AG09319 (cell line): ENCODE measurements around the gene TBC1D22A.
"Not testable (repeated sequence)": the region's sequence is repeated elsewhere in the genome, so short reads cannot be mapped to it uniquely, and the experiment has no call there.

ENCODE experiments used
- DNase-seq: peaks from one replicate; pipeline ENCODE4 v3.0.0-alpha.2; 2010; ENCODE audit warnings: low read depth; ENCODE audit errors: extremely low read depth
- TF ChIP-seq, protein P1 (sequence below): IDR thresholded peaks from 2 replicates; pipeline ENCODE4 v1.5.1; 2011; ENCODE audit warnings: low read depth, mild to moderate bottlenecking, inconsistent platforms, low read length, moderate library complexity

The TBC1D22A gene

DNA sequence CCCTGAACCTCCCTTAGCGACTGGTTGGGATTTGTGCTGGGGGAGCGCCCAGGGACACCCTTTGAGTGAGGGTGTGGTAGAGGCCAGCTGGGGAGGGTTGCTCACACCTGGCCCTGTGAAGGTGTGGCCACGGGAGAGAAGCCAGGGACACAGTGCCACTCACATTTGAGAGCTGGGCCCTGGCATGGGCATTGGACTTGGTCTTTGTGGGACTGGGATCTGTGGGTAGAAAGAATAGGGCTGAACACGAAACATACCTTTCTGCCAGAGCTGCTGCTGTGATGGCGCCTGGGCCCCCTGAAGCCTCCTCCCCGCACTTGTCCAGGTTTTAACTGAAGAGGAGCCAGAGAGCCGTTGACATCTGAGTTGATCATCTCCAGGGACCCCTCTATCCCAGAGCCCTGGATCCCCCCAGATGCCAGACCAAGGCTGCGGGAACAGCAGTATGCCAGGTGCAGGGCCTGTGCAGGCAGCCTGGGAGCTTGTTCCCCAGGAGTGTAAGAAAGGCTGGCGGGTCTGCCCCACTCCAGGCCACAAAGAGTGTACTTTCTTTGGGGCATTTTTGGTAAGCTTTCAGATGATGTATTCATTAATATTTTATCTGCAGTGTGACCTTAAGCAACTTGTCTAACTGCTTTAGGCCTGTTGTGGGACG lies 284.1 kb downstream of the TBC1D22A start:
- TF ChIP-seq, protein P1, sequence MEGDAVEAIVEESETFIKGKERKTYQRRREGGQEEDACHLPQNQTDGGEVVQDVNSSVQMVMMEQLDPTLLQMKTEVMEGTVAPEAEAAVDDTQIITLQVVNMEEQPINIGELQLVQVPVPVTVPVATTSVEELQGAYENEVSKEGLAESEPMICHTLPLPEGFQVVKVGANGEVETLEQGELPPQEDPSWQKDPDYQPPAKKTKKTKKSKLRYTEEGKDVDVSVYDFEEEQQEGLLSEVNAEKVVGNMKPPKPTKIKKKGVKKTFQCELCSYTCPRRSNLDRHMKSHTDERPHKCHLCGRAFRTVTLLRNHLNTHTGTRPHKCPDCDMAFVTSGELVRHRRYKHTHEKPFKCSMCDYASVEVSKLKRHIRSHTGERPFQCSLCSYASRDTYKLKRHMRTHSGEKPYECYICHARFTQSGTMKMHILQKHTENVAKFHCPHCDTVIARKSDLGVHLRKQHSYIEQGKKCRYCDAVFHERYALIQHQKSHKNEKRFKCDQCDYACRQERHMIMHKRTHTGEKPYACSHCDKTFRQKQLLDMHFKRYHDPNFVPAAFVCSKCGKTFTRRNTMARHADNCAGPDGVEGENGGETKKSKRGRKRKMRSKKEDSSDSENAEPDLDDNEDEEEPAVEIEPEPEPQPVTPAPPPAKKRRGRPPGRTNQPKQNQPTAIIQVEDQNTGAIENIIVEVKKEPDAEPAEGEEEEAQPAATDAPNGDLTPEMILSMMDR, result no peak

DNA sequence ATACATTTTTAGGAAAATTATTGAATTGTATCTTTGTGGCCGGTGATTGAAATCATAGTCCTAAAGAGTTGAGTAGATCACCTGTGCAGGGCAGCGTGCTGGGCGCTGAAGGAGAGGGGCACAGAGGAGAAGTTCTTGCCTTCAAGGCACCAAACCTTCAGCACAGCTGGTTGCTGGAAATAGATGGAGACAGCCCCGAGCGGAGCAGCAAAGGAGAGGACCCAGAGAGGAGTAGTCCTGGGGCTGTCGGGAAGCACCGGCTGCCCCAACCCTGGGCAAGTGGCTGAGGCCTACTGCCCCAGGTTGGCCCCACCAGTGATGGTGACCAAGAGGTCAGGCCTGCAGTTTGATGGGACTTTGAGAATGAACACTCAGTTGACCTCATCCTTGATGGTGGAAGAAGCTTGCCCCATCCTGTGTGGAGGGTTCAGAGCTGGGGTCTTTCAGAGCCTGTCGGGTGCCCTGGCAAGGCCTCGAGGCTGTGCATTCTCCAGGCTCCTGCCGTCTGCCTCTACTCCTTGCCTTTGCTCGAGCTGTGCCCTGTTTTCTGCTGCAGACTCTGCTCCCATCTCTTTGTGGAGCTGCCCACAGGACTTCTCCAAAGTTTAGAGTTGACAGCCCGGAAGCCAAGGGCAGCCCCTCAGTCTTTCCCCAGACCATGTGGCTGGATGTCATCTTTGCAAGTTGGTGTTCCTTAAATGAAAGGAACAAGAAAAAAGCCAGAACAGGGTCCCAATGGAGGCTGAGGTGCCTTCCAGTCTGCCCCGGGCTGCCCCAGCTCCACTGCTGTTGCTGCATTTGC lies 285.1 kb downstream of the TBC1D22A start:
- TF ChIP-seq, protein P1, result no peak
- no peak for DNase-seq

More for the DNA sequence above, 284.1 kb downstream of the TBC1D22A start:
- DNase-seq, result no peak

DNA sequence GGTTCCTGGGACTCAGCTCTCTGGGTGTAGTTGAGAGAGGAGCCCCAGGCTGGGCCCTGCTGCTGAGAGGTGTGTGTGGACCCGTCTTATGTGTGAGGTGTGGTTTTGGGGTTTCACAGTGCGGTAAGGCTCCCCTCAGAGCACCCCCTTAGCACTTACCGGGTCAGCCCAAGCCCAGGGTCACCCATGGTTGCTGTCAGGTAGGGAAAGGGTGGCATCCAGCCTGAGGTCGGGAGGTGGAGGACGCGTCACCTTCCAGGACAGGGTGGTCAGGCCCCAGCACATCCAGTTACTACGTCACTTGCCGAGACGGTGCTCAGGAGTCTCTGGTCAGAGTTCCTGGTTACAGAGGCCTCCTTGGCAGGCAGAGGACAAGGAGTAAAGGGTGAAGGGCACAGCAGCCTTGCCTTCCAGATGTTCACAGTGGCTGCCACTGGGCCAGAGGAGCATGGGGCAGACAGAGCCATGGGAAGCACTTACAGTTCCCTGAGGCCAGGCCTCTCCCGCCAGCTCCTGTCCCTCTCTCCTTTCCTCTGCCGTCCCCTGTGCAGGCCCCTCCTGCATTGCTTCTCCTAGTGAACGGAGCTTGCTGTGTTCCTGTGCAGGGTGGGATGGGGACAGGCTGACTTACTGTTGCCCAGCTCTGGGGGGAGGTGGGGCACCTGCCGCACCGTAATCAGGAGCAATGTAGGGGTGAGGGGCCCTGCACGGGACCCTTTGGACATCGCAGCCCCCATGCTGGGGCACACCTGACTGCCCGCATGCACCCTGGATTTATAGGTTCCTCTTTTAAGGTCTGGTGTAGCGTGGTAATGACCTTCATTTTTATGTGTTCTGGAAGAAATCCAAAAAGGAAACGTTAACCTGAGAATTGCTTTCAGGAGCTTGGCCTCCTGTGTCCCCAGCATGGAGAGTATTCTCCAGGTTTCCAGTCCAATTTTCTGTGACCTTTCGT lies 285.9 kb downstream of the TBC1D22A start:
- TF ChIP-seq, protein P1, result no peak
- DNase-seq, result no peak

DNA sequence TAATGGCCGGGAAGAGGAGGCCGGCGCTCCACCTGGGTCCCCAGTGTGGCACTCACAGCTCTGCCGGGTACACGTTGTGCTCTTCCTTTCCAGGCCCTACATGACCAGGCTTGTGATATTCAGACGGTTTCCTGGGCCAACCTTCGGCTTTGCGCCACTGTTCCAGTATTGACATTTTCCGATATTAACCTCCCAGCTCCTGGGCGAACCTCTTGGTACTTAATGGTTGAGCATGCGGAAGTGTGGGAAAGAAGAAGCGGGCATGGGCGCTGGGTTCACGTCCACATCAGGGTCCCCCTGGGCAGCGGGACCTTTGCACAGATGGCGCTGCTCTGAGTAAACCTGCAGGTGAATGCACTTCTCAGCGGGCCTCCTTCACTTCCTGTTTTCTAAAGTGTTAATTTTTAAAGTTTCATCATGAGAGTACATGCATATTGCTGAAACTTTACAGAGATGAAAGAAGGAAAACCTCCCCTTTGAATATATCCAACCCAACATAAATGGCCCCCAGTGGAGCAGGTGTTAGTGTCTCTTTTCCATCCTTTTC lies 286.7 kb downstream of the TBC1D22A start:
- TF ChIP-seq, protein P1, result no peak
- DNase-seq, result no peak

DNA sequence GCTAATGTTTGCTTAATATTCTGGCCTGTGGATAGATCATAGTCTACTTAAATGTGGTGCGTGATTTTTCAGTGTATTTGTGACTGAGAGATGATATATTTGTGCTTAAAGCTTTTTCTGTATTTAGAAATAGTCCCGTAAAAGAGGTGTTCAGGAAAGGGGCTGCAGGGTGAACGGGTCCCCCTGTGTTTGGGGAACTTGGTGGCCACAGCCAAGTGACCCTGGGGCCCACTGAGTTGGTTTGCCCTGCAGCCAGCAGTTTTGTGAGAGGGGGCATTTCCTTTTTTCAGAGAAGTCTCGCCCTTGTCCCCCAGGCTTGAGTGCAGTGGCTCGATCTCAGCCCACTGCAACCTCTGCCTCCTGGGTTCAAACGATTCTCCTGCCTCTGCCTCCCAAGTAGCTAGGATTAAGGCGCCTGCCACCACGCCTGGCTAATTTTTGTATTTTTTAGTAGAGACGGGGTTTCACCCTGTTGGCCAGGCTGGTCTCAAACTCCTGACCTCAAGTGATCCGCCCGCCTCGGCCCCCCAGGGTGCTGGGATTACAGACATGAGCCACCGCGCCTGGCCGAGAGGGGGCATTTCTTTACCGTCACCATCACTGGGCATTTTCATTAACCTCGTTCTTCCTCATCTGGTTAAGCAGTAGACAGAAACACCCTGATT lies 287.4 kb downstream of the TBC1D22A start:
- DNase-seq, result not testable (repeated sequence)

DNA sequence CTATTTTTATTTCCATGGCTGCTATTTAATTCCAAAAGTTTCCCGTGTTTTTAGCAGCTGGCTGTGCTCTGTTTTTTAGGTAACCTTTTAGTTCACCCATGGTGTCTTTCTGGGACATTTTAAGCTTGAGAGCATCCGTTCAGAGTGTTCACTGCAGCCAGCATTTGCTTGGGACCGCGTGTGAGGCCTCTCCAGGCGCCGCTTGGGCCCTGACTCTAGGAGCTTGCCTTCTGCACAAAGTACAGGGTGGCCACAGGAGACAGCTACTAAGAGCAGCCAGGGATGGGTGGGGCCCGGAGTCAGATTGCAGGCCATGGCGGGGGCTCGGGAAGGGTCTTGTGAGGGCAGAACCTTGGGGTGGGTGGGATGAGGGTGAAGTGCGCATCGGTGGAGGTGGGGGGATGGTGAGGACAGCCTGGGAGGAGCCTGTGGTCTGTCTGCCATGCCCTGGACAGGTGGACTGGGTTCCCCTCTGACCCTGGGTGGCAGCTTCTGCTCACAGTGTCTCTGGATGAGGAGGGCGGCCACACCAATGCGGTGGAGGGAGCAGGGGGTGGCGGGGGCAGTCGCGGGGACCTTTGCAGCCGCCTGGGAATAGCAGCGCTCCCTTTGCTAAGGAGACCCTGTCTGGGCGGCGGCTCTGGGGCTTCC lies 288.1 kb downstream of the TBC1D22A start:
- DNase-seq, result no peak
- TF ChIP-seq, protein P1, result no peak
